Smooth muscle cell (in vitro differentiated cells): ENCODE data around the gene UGT1A9. TPM values are rescaled to one million over a fixed set of nuclear protein-coding genes. Genes with fewer than 3 reads are reported as not detected.

ENCODE experiments used
- DNase-seq: peaks from one replicate; lab custom pipeline; 2025; ENCODE audit not compliant: unreplicated experiment; lab: John Stamatoyannopoulos, UW
- H2AFZ ChIP-seq: fragments of 200-600 bp; sonication (generic); 2 replicates; pipeline ENCODE4 v1.6.0; 2016; ENCODE audit warnings: antibody characterized with exemption, low read depth, mild to moderate bottlenecking
- H3F3A ChIP-seq: fragments of 200-600 bp; sonication (generic); 2 replicates; pipeline ENCODE4 v1.6.0; 2017; ENCODE audit warnings: antibody characterized with exemption, low read depth
- H3K27ac ChIP-seq: fragments of 200-600 bp; sonication (generic); 2 replicates; pipeline ENCODE4 v1.5.1; 2016; ENCODE audit warnings: low read depth, mild to moderate bottlenecking
- H3K27me3 ChIP-seq: fragments of 200-600 bp; sonication (generic); 2 replicates; pipeline ENCODE4 v1.6.1; 2016; ENCODE audit warnings: low read depth, mild to moderate bottlenecking
- H3K36me3 ChIP-seq: fragments of 200-600 bp; sonication (generic); 2 replicates; pipeline ENCODE4 v1.5.1; 2016; ENCODE audit warnings: low read depth
- H3K4me1 ChIP-seq: fragments of 200-600 bp; sonication (generic); 2 replicates; pipeline ENCODE4 v1.5.1; 2016; ENCODE audit warnings: low read depth
- H3K4me2 ChIP-seq: fragments of 200-600 bp; sonication (generic); 2 replicates; pipeline ENCODE4 v1.6.0; 2016; ENCODE audit warnings: mild to moderate bottlenecking
- H3K4me3 ChIP-seq: fragments of 200-600 bp; sonication (generic); 2 replicates; pipeline ENCODE4 v1.5.1; 2016; ENCODE audit warnings: mild to moderate bottlenecking
- H3K79me2 ChIP-seq: fragments of 200-600 bp; sonication (generic); 2 replicates; pipeline ENCODE4 v1.6.0; 2016; ENCODE audit warnings: low read depth, mild to moderate bottlenecking
- H3K9ac ChIP-seq: fragments of 200-600 bp; sonication (generic); 2 replicates; pipeline ENCODE4 v1.6.0; 2016; ENCODE audit warnings: low read depth
- H3K9me3 ChIP-seq: fragments of 200-600 bp; sonication (generic); replicated peaks from 2 replicates; pipeline ENCODE4 v1.5.1; 2016; ENCODE audit warnings: low read depth
- H4K20me1 ChIP-seq: fragments of 200-600 bp; sonication (generic); 2 replicates; pipeline ENCODE4 v1.6.0; 2016; ENCODE audit warnings: low read depth
- WGBS: methylation state at CpG from one replicate; pipeline ENCODE4 v1.1.7; 2016; ENCODE audit warnings: low lambda C conversion rate; 5-methylcytosine and 5-hydroxymethylcytosine counted together
- polyA plus RNA-seq: library from polyadenylated mRNA; unstranded; fragments of >200 nt; fragmentation: Nextera tagmentation; extraction: Ambion mirVana; gene quantifications from 2 replicates; pipeline ENCODE4 v1.2.1, GENCODE V29; 2016
- total RNA-seq: library from RNA; depleted of rRNA; stranded (reverse); fragments of >200 nt; gene quantifications from 2 replicates; pipeline ENCODE4 v1.2.3, GENCODE V29; 2014
- TF ChIP-seq, protein P1 (sequence below): fragments of 200-600 bp; sonication (generic); IDR thresholded peaks from 2 replicates; pipeline ENCODE4 v1.5.1; 2017; ENCODE audit warnings: borderline replicate concordance, mild to moderate bottlenecking, antibody characterized with exemption; ENCODE audit not compliant: insufficient read depth, poor library complexity, severe bottlenecking

Gene UGT1A9
- total and polyA plus RNA-seq, 2 experiments from 2014 or later = not detected

GRCh38 chr2:233800208-233800607, 128.5 kb downstream of the UGT1A9 start:
- Histone ChIP-seq H3K9ac (no peak overlapping the region), H3K27me3 (no peaks in the 10 kb centered on the region), H3K79me2 (no peaks in the 10 kb centered on the region), H3K4me3 (no peak overlapping the region), H3K4me2 (no peak overlapping the region), H3K4me1 (no peaks in the 10 kb centered on the region), H3F3A (no peaks in the 10 kb centered on the region), H3K9me3 (no peaks in the 10 kb centered on the region), H3K36me3 (no peaks in the 10 kb centered on the region), H3K27ac (no peak overlapping the region), H2AFZ (no peak overlapping the region), H4K20me1 (no peaks in the 10 kb centered on the region)
- TF ChIP-seq, protein P1, sequence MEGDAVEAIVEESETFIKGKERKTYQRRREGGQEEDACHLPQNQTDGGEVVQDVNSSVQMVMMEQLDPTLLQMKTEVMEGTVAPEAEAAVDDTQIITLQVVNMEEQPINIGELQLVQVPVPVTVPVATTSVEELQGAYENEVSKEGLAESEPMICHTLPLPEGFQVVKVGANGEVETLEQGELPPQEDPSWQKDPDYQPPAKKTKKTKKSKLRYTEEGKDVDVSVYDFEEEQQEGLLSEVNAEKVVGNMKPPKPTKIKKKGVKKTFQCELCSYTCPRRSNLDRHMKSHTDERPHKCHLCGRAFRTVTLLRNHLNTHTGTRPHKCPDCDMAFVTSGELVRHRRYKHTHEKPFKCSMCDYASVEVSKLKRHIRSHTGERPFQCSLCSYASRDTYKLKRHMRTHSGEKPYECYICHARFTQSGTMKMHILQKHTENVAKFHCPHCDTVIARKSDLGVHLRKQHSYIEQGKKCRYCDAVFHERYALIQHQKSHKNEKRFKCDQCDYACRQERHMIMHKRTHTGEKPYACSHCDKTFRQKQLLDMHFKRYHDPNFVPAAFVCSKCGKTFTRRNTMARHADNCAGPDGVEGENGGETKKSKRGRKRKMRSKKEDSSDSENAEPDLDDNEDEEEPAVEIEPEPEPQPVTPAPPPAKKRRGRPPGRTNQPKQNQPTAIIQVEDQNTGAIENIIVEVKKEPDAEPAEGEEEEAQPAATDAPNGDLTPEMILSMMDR = no peak
- no peak for DNase-seq
- 72% methylated on average over 7 of the region's 7 CpGs for WGBS

GRCh38 chr2:233801357-233802131, 129.8 kb downstream of the UGT1A9 start:
- Histone ChIP-seq H3K27me3 (no peaks in the 10 kb centered on the region), H3K4me3 (no peak overlapping the region), H2AFZ (no peak overlapping the region), H3K79me2 (no peaks in the 10 kb centered on the region), H3K27ac (no peak overlapping the region), H3K9ac (no peak overlapping the region), H3F3A (no peaks in the 10 kb centered on the region), H3K36me3 (no peaks in the 10 kb centered on the region), H4K20me1 (no peaks in the 10 kb centered on the region), H3K4me2 (no peak overlapping the region), H3K4me1 (no peaks in the 10 kb centered on the region), H3K9me3 (no peaks in the 10 kb centered on the region)
- DNase-seq = no peak
- TF ChIP-seq, protein P1 = no peak
- WGBS = 78% methylated on average over 9 of the region's 9 CpGs

DNA sequence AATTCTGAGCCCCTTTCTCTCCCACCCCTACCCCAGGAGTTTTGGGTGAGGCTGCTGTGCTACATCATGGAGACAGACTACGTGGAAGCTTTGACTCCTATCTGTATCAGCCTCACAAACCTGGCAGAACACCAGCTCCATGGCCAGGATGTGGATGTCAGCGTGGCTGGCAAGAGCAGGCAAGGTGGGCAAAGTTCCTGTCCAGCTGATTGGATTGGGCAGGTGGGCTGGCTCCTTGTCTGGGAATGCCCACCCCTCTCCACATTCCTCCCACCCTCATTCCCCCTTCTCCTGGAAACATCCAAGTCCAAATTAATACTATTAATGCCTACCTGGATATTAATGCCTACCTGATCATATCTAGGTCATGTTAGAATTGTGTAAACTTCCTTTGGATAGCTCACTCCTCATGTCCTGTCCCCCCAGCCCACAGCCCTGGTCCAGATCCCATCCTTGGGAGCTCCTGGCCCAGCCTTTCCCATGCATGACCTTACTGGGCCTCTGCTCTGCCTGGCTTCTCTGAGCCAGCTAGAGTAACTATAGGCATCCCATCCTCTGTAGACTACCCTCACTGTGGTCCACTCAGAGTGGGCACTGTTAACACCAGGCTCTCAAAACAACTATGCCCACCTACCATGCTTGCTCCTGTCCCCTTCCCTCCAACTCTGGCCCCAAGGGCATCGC, 130.6 kb downstream of the UGT1A9 start:
- H3K27me3 ChIP-seq = no peaks in the 10 kb centered on the region
- no peaks in the 10 kb centered on the region for H3K4me1 ChIP-seq
- H3K36me3 ChIP-seq = no peaks in the 10 kb centered on the region
- TF ChIP-seq, protein P1 = no peak
- H3K27ac ChIP-seq = no peak overlapping the region
- no peak overlapping the region for H2AFZ ChIP-seq
- no peaks in the 10 kb centered on the region for H4K20me1 ChIP-seq
- no peak overlapping the region for H3K4me3 ChIP-seq
- no peak overlapping the region for H3K9ac ChIP-seq
- 81% methylated on average over 3 of the region's 3 CpGs for WGBS
- no peak for DNase-seq
- no peaks in the 10 kb centered on the region for H3K79me2 ChIP-seq
- no peak overlapping the region for H3K4me2 ChIP-seq
- H3F3A ChIP-seq = no peaks in the 10 kb centered on the region
- H3K9me3 ChIP-seq = no peaks in the 10 kb centered on the region
